HG03469 (cell line): ENCODE measurements around the gene DSCAM.

Source experiments
- ATAC-seq: cut with Tn5 transposase; IDR thresholded peaks from one replicate; pipeline ENCODE4 v1.9.1; 2021; ENCODE audit warnings: mild to moderate bottlenecking, moderate library complexity, moderate number of reproducible peaks; ENCODE audit not compliant: unreplicated experiment

DSCAM gene

GRCh38 chr21:40618191-40618973, 228.6 kb downstream of the DSCAM start:
- no peak for ATAC-seq

GRCh38 chr21:40616377-40616704, 230.6 kb downstream of the DSCAM start:
- ATAC-seq, result no peak

GRCh38 chr21:40615505-40616376, 231.2 kb downstream of the DSCAM start:
- ATAC-seq, result no peak

- ATAC-seq, result no peak
Measured at GRCh38 chr21:40613546-40614030, 233.4 kb downstream of the DSCAM start.

- no peak for ATAC-seq
Measured at GRCh38 chr21:40610345-40610744, 236.6 kb downstream of the DSCAM start.

- no peak for ATAC-seq
Measured at GRCh38 chr21:40606341-40606740, 240.6 kb downstream of the DSCAM start.

GRCh38 chr21:40605094-40605493, 241.9 kb downstream of the DSCAM start:
- no peak for ATAC-seq

- ATAC-seq, result no peak
Measured at GRCh38 chr21:40603774-40604173, 243.2 kb downstream of the DSCAM start.

- no peak for ATAC-seq
Measured at GRCh38 chr21:40602080-40602479, 244.9 kb downstream of the DSCAM start.

GRCh38 chr21:40595806-40596205, 251.2 kb downstream of the DSCAM start:
- no peak for ATAC-seq

GRCh38 chr21:40587736-40588346, 259.1 kb downstream of the DSCAM start:
- ATAC-seq, result no peak

GRCh38 chr21:40586575-40586974, 260.4 kb downstream of the DSCAM start:
- ATAC-seq, result no peak

GRCh38 chr21:40577285-40578043, 269.5 kb downstream of the DSCAM start:
- no peak for ATAC-seq

GRCh38 chr21:40575976-40576375, 271.0 kb downstream of the DSCAM start:
- no peak for ATAC-seq

GRCh38 chr21:40569357-40569756, 277.6 kb downstream of the DSCAM start:
- no peak for ATAC-seq

GRCh38 chr21:40568807-40569206, 278.2 kb downstream of the DSCAM start:
- ATAC-seq, result no peak

- no peak for ATAC-seq
Measured at GRCh38 chr21:40567501-40567900, 279.5 kb downstream of the DSCAM start.

GRCh38 chr21:40566486-40566885, 280.5 kb downstream of the DSCAM start:
- no peak for ATAC-seq

GRCh38 chr21:40564318-40564717, 282.6 kb downstream of the DSCAM start:
- no peak for ATAC-seq

GRCh38 chr21:40563900-40564299, 283.1 kb downstream of the DSCAM start:
- no peak for ATAC-seq
